Aorta (tissue), 5 donors: Measurements from ENCODE around the gene IL22RA1. TPM values are rescaled to one million over a fixed set of nuclear protein-coding genes. Genes with fewer than 3 reads are reported as not detected.
A peak's percentile ranks its signal among the peaks of the same experiment; 100 is the strongest.

Experiments used
- ATAC-seq: fragments of 200-7000 bp; cut with Tn5 transposase; one replicate; pipeline ENCODE4 v1.9.1; 2022; ENCODE audit warnings: moderate library complexity; ENCODE audit not compliant: low FRiP score
- DNase-seq, 2 donors: peaks; one replicate each; pipeline ENCODE4 v3.0.0-alpha.2; 2020
- H3K27ac ChIP-seq, 2 donors: one replicate each; pipeline ENCODE4 v1.5.1; 2013; ENCODE audit warnings: low read length in 2 of 2, mild to moderate bottlenecking in 2 of 2, moderate library complexity in 2 of 2, control low read depth in 1 of 2, inconsistent platforms in 1 of 2, low read depth in 1 of 2
- H3K27me3 ChIP-seq, 2 donors: one replicate each; pipeline ENCODE4 v1.6.1; 2013; ENCODE audit warnings: control low read depth in 1 of 2, low read length in 1 of 2, mild to moderate bottlenecking in 1 of 2, moderate library complexity in 1 of 2; ENCODE audit not compliant: insufficient read depth in 2 of 2, control insufficient read depth in 1 of 2
- H3K36me3 ChIP-seq, 2 donors: one replicate each; pipeline ENCODE4 v1.6.1; 2013; ENCODE audit warnings: control low read depth in 1 of 2, low read length in 1 of 2, mild to moderate bottlenecking in 1 of 2; ENCODE audit not compliant: insufficient read depth in 2 of 2, control insufficient read depth in 1 of 2
- H3K4me1 ChIP-seq, 2 donors: one replicate each; pipeline ENCODE4 v1.6.1; 2013; ENCODE audit warnings: low read length in 2 of 2, control low read depth in 1 of 2, mild to moderate bottlenecking in 1 of 2, moderate library complexity in 1 of 2; ENCODE audit not compliant: insufficient read depth in 2 of 2, control insufficient read depth in 1 of 2
- H3K4me3 ChIP-seq, 2 donors: one replicate each; pipeline ENCODE4 v1.5.1; 2013; ENCODE audit warnings: low read length in 2 of 2, control low read depth in 1 of 2, mild to moderate bottlenecking in 1 of 2
- H3K9me3 ChIP-seq: one replicate; pipeline ENCODE4 v1.6.1; 2013; ENCODE audit warnings: mild to moderate bottlenecking, low read length; ENCODE audit not compliant: control insufficient read depth
- WGBS, 2 donors: extraction: QIAGEN DNeasy Blood & Tissue Kit; methylation state at CpG; one replicate each; pipeline ENCODE4 v1.1.7; 2013; 5-methylcytosine and 5-hydroxymethylcytosine counted together
- intact Hi-C, 2 donors: fragments of 100-400 bp; cut with DNase I; formaldehyde crosslinking; loops; one replicate each; pipeline versions ENCODE4 v1.14.2 to v1.15.0; 2022
- polyA plus RNA-seq, 2 donors: library from polyadenylated mRNA; stranded (reverse); fragments of 200-250 nt; gene quantifications; one replicate each; pipeline ENCODE4 v1.2.3, GENCODE V29; 2013
- total RNA-seq, 2 donors: library from RNA; stranded (reverse); fragmentation: NEBNext Ultra II Directional; extraction: Animal tissue kit (Norgen Biotek cat#: 25700); gene quantifications; one replicate each; pipeline ENCODE4 v1.2.1, GENCODE V29; 2021
- donor health status: healthy with polysubstance abuse.
- donor health status: Bipolar disorder and iron deficiency.
- donor health status: DM: no; HTN: no; CAD: no.
- donor health status: DM: no; HTN: no; CAD: no.
- donor health status: DM: yes; HTN: yes; CAD: no.

IL22RA1 gene
- total and polyA plus RNA-seq, 4 donors: 0.18 to 2.4 (median 0.23) TPM; not detected in 1

GRCh38 chr1:24071941-24072340 lies 71.0 kb downstream of the IL22RA1 start:
- intact Hi-C loops: loop anchor here (1.0 to 2.0 kb wide), 2 partner anchors 39 to 41 kb away; partner anchors contain the start of gene MYOM3 (in 1 of the 2)
- no peak overlapping the region for H3K27ac ChIP-seq
- ATAC-seq: no peak

GRCh38 chr1:24070821-24071393 lies 72.0 kb downstream of the IL22RA1 start:
- no peaks in the 10 kb centered on the region for H3K27me3 ChIP-seq
- H3K9me3 ChIP-seq: no peaks in the 10 kb centered on the region
- DNase-seq: peak; percentile 74 to 85
- H3K36me3 ChIP-seq: no peaks in the 10 kb centered on the region
- no peaks in the 10 kb centered on the region for H3K4me1 ChIP-seq
- H3K4me3 ChIP-seq: no peak overlapping the region
- intact Hi-C loops: loop anchor here (1.0 to 2.0 kb wide), 2 partner anchors 40 to 42 kb away; partner anchors contain the start of gene MYOM3 (in 1 of the 2)
- peak; percentile 82 for ATAC-seq
- no peak overlapping the region for H3K27ac ChIP-seq
- WGBS, 2 donors: 24% methylated on average over 15 of the region's 15 CpGs

More at GRCh38 chr1:24071941-24072340, 71.0 kb downstream of the IL22RA1 start:
- H3K4me1 ChIP-seq: no peaks in the 10 kb centered on the region
- H3K4me3 ChIP-seq: no peak overlapping the region
- no peaks in the 10 kb centered on the region for H3K36me3 ChIP-seq
- H3K27me3 ChIP-seq: no peaks in the 10 kb centered on the region
- no peaks in the 10 kb centered on the region for H3K9me3 ChIP-seq
- WGBS, 2 donors: 92 to 95% methylated on average over 7 of the region's 7 CpGs
- no peak for DNase-seq

DNA sequence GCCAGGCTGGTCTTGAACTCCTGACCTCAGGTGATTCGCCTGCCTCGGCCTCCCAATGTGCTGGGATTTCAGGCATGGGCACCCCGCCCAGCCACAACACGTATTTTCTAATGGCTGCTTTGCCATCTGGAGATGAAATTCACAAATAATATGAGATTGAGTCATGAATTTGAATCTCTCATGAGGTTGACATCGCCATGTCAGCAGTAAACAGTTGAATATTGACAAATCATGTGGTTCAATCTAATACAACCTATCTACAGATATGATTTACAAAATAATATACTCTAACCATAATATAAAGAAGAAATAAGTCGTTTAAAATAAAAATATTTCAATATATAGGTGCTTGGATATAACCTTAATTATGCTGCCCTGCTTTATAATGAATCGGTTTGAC lies 73.1 kb downstream of the IL22RA1 start:
- H3K27ac ChIP-seq: no peak overlapping the region
- intact Hi-C loops: loop anchor here in 1 of 2 donors (2.0 kb wide), 1 partner anchor 43 kb away; the partner anchor contains the start of gene MYOM3
- H3K9me3 ChIP-seq: no peaks in the 10 kb centered on the region
- H3K4me1 ChIP-seq: no peaks in the 10 kb centered on the region
- DNase-seq (no peak), ATAC-seq (no peak)
- H3K4me3 ChIP-seq: no peak overlapping the region
- no peaks in the 10 kb centered on the region for H3K36me3 ChIP-seq
- 67 to 77% methylated on average over 7 of the region's 7 CpGs for WGBS, 2 donors
- no peaks in the 10 kb centered on the region for H3K27me3 ChIP-seq

Other genes starting within 250 kb of the IL22RA1 start
- gene CNR2, start 229.8 kb downstream of the IL22RA1 start, total RNA-seq: under 1 TPM; 0.06 to 0.15 TPM
- gene CNR2, start 229.8 kb downstream of the IL22RA1 start, polyA plus RNA-seq: under 1 TPM; 0.08 to 0.13 TPM
- 10 to 100 TPM; 93.5 to 94.7 TPM for gene PNRC2, start 183.3 kb downstream of the IL22RA1 start, total RNA-seq
- gene PNRC2, start 183.3 kb downstream of the IL22RA1 start, polyA plus RNA-seq: 100 to 1,000 TPM in 1 of 2 donors, 10 to 100 TPM in 1; 75.3 to 141 TPM
- gene SRSF10, start 162.8 kb downstream of the IL22RA1 start, total RNA-seq: 10 to 100 TPM; 91.1 to 98.4 TPM
- 100 to 1,000 TPM in 1 of 2 donors, 10 to 100 TPM in 1; 50.1 to 114 TPM for gene SRSF10, start 162.8 kb downstream of the IL22RA1 start, polyA plus RNA-seq
- 1 to 10 TPM in 1 of 2 donors, under 1 TPM in 1; 0.78 to 1.9 TPM for gene MYOM3, start 31.0 kb downstream of the IL22RA1 start, total RNA-seq
- gene MYOM3, start 31.0 kb downstream of the IL22RA1 start, polyA plus RNA-seq: 1 to 10 TPM in 1 of 2 donors, under 1 TPM in 1; 0.59 to 1.1 TPM
- under 1 TPM; 0.23 to 0.42 TPM for gene IFNLR1, start 44.1 kb upstream of the IL22RA1 start, total RNA-seq
- 1 to 10 TPM in 1 of 2 donors, under 1 TPM in 1; 0.15 to 1.9 TPM for gene IFNLR1, start 44.1 kb upstream of the IL22RA1 start, polyA plus RNA-seq
- gene GRHL3, start 176.2 kb upstream of the IL22RA1 start, total RNA-seq: not detected
- gene GRHL3, start 176.2 kb upstream of the IL22RA1 start, polyA plus RNA-seq: under 1 TPM in 1 of 2 donors, not detected in 1; 0.08 TPM